ENCODE data around the gene BBLN.

GRCh38 chr9:128175726-128176125 lies 15.7 kb downstream of the BBLN start:
- TF ChIP-seq, protein P1, sequence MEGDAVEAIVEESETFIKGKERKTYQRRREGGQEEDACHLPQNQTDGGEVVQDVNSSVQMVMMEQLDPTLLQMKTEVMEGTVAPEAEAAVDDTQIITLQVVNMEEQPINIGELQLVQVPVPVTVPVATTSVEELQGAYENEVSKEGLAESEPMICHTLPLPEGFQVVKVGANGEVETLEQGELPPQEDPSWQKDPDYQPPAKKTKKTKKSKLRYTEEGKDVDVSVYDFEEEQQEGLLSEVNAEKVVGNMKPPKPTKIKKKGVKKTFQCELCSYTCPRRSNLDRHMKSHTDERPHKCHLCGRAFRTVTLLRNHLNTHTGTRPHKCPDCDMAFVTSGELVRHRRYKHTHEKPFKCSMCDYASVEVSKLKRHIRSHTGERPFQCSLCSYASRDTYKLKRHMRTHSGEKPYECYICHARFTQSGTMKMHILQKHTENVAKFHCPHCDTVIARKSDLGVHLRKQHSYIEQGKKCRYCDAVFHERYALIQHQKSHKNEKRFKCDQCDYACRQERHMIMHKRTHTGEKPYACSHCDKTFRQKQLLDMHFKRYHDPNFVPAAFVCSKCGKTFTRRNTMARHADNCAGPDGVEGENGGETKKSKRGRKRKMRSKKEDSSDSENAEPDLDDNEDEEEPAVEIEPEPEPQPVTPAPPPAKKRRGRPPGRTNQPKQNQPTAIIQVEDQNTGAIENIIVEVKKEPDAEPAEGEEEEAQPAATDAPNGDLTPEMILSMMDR (IDR thresholded peaks at IDR 0.05) = no peak
- no peak for TF ChIP-seq POLR2A (IDR thresholded peaks at IDR 0.05)
